ENCODE measurements around the gene CAMK2N2. TPM values are rescaled to one million over a fixed set of nuclear protein-coding genes. Genes with fewer than 3 reads are reported as not detected.

CAMK2N2 gene
- total RNA-seq, 1 donor from 2014 or later, result 2.6 TPM

- H3K36me3 Mint-ChIP-seq (ENCODE audit: low read depth, unreplicated experiment), result no peaks in the 10 kb centered on the region
- H3K9me3 ChIP-seq (ENCODE audit: insufficient read depth, low read depth, low read length), result no peaks in the 10 kb centered on the region
- H2AFZ ChIP-seq (ENCODE audit: low read depth, low read length), result peak within 1 kb of the TSS; percentile 98
- H3K36me3 ChIP-seq (ENCODE audit: insufficient read depth, low read length), result peaks cover 2% of the 10 kb centered on the region
- H3K4me2 ChIP-seq (ENCODE audit: low read length), result peak within 1 kb of the TSS; percentile 100
- no peaks in the 10 kb centered on the region for H3K9me3 Mint-ChIP-seq (ENCODE audit: unreplicated experiment)
- FAIRE-seq (no peak), DNase-seq (ENCODE audit: low read depth) (peak; percentile 77)
- peaks cover 24% of the 10 kb centered on the region for H4K20me1 ChIP-seq (ENCODE audit: insufficient read depth, low read length)
- peak within 1 kb of the TSS; percentile 96 for H3K9ac ChIP-seq (ENCODE audit: low read length)
- H3K4me1 ChIP-seq (ENCODE audit: insufficient read depth, low read length), result peaks cover 7% of the 10 kb centered on the region
- H3K4me3 Mint-ChIP-seq (ENCODE audit: unreplicated experiment), result peak within 1 kb of the TSS; percentile 95
- peak within 1 kb of the TSS; percentile 98 for H3K27ac Mint-ChIP-seq (ENCODE audit: unreplicated experiment)
- no peaks in the 10 kb centered on the region for H3K27me3 ChIP-seq (ENCODE audit: insufficient read depth, low read length)
- no peaks in the 10 kb centered on the region for H3K27me3 Mint-ChIP-seq (ENCODE audit: low read depth, unreplicated experiment)
- peak within 1 kb of the TSS; percentile 88 for H3K4me3 ChIP-seq (ENCODE audit: insufficient read depth, low read depth, low read length)
- H3K27ac ChIP-seq (ENCODE audit: low read depth, low read length), result peak within 1 kb of the TSS; percentile 91
- TF ChIP-seq EZH2 (IDR thresholded peaks at IDR 0.05; ENCODE audit: insufficient read depth, low read length), result no peak
- peaks cover 4% of the 10 kb centered on the region for H3K4me1 Mint-ChIP-seq (ENCODE audit: low read depth, unreplicated experiment)
- H3K79me2 ChIP-seq (ENCODE audit: insufficient read depth, low read length), result peaks cover 12% of the 10 kb centered on the region
These were observed 12.6 kb downstream of the CAMK2N2 start, which contains the start of gene ALG3 for GRCh38 chr3:184248454-184249411. TSS of gene ALG3 (minus strand) at chr3:184248962. CDS start at chr3:184248940, 22 bp downstream.

GRCh38 chr3:184242297-184242685 lies 19.1 kb downstream of the CAMK2N2 start:
- no peaks in the 10 kb centered on the region for H3K4me1 ChIP-seq (ENCODE audit: insufficient read depth, low read length)
- H3K4me2 ChIP-seq (ENCODE audit: low read length), result no peak overlapping the region
- peaks cover 47% of the 10 kb centered on the region for H4K20me1 ChIP-seq (ENCODE audit: insufficient read depth, low read length)
- H3K4me1 Mint-ChIP-seq (ENCODE audit: low read depth, unreplicated experiment), result no peaks in the 10 kb centered on the region
- H3K27me3 ChIP-seq (ENCODE audit: insufficient read depth, low read length), result peaks cover 4% of the 10 kb centered on the region
- no peak for TF ChIP-seq CTCF (IDR thresholded peaks at IDR 0.05; ENCODE audit: insufficient read depth, low read depth, low read length)
- TF ChIP-seq EZH2 (IDR thresholded peaks at IDR 0.05; ENCODE audit: insufficient read depth, low read length), result no peak
- H3K9me3 Mint-ChIP-seq (ENCODE audit: unreplicated experiment), result no peaks in the 10 kb centered on the region
- H3K36me3 ChIP-seq (ENCODE audit: insufficient read depth, low read length), result peaks cover 2% of the 10 kb centered on the region
- no peaks in the 10 kb centered on the region for H3K36me3 Mint-ChIP-seq (ENCODE audit: low read depth, unreplicated experiment)
- no peak overlapping the region for H2AFZ ChIP-seq (ENCODE audit: low read depth, low read length)
- no peak overlapping the region for H3K27ac ChIP-seq (ENCODE audit: low read depth, low read length)
- H3K9me3 ChIP-seq (ENCODE audit: insufficient read depth, low read depth, low read length), result no peaks in the 10 kb centered on the region
- H3K27ac Mint-ChIP-seq (ENCODE audit: unreplicated experiment), result no peak overlapping the region
- H3K79me2 ChIP-seq (ENCODE audit: insufficient read depth, low read length), result no peaks in the 10 kb centered on the region
- H3K4me3 Mint-ChIP-seq (ENCODE audit: unreplicated experiment), result no peak overlapping the region
- H3K9ac ChIP-seq (ENCODE audit: low read length), result no peak overlapping the region
- DNase-seq (ENCODE audit: low read depth) (no peak), FAIRE-seq (no peak)
- peaks cover 27% of the 10 kb centered on the region for H3K27me3 Mint-ChIP-seq (ENCODE audit: low read depth, unreplicated experiment)
- H3K4me3 ChIP-seq (ENCODE audit: insufficient read depth, low read depth, low read length), result no peak overlapping the region

- H3K79me2 ChIP-seq (ENCODE audit: insufficient read depth, low read length), result no peaks in the 10 kb centered on the region
- peaks cover 30% of the 10 kb centered on the region for H3K27me3 Mint-ChIP-seq (ENCODE audit: low read depth, unreplicated experiment)
These were observed 19.7 kb downstream of the CAMK2N2 start for GRCh38 chr3:184241447-184242296.

More at GRCh38 chr3:184241447-184242296, 19.7 kb downstream of the CAMK2N2 start:
- no peaks in the 10 kb centered on the region for H3K9me3 Mint-ChIP-seq (ENCODE audit: unreplicated experiment)
- no peaks in the 10 kb centered on the region for H3K36me3 Mint-ChIP-seq (ENCODE audit: low read depth, unreplicated experiment)
- FAIRE-seq, result no peak
- Histone ChIP-seq H3K27me3 (ENCODE audit: insufficient read depth, low read length) (peaks cover 4% of the 10 kb centered on the region), H3K36me3 (ENCODE audit: insufficient read depth, low read length) (peaks cover 2% of the 10 kb centered on the region), H4K20me1 (ENCODE audit: insufficient read depth, low read length) (peaks cover 47% of the 10 kb centered on the region), H3K9me3 (ENCODE audit: insufficient read depth, low read depth, low read length) (no peaks in the 10 kb centered on the region), H3K9ac (ENCODE audit: low read length) (no peak overlapping the region), H3K4me3 (ENCODE audit: insufficient read depth, low read depth, low read length) (no peak overlapping the region), H3K27ac (ENCODE audit: low read depth, low read length) (no peak overlapping the region), H2AFZ (ENCODE audit: low read depth, low read length) (no peak overlapping the region), H3K4me2 (ENCODE audit: low read length) (no peak overlapping the region), H3K4me1 (ENCODE audit: insufficient read depth, low read length) (no peaks in the 10 kb centered on the region)
- no peak overlapping the region for H3K4me3 Mint-ChIP-seq (ENCODE audit: unreplicated experiment)
- no peak overlapping the region for H3K27ac Mint-ChIP-seq (ENCODE audit: unreplicated experiment)
- peak; percentile 25 for TF ChIP-seq CTCF (IDR thresholded peaks at IDR 0.05; ENCODE audit: insufficient read depth, low read depth, low read length)
- TF ChIP-seq EZH2 (IDR thresholded peaks at IDR 0.05; ENCODE audit: insufficient read depth, low read length), result no peak
- DNase-seq (ENCODE audit: low read depth), result no peak
- no peaks in the 10 kb centered on the region for H3K4me1 Mint-ChIP-seq (ENCODE audit: low read depth, unreplicated experiment)

Measured in astrocyte (in vitro differentiated cells and primary cell).